ENCODE measurements around the gene H2BK1.
A peak's percentile ranks its signal among the peaks of the same experiment; 100 is the strongest.

Gene H2BK1

DNA sequence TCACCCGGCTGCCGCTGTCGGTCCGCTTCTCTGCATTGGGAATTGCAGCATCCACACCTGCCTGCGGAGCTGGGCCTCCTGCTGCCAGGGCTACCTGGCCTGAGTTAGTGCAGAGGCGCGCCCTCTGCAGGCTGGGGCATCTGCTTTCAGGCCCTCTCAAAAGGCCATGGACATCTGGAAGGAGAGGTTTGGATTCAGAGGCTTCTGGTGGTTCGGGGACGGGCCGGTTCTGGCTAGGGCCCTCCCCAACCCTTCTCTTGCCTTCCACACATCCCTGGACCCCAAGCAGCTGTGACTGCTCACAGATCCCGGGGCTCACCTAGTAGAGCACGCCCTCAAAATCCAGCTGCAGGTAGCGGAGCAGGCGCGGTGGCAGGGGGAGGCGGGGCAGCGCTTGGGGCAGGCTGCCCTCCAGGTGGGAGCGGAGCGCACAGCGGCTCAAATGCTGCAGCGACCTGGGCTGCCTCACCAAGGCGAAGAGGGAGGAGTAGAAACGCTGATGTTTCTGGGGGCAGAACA, 34.4 kb downstream of the H2BK1 start:
- DNase-seq = peak in 1 of 2 experiments; percentile 18

DNA sequence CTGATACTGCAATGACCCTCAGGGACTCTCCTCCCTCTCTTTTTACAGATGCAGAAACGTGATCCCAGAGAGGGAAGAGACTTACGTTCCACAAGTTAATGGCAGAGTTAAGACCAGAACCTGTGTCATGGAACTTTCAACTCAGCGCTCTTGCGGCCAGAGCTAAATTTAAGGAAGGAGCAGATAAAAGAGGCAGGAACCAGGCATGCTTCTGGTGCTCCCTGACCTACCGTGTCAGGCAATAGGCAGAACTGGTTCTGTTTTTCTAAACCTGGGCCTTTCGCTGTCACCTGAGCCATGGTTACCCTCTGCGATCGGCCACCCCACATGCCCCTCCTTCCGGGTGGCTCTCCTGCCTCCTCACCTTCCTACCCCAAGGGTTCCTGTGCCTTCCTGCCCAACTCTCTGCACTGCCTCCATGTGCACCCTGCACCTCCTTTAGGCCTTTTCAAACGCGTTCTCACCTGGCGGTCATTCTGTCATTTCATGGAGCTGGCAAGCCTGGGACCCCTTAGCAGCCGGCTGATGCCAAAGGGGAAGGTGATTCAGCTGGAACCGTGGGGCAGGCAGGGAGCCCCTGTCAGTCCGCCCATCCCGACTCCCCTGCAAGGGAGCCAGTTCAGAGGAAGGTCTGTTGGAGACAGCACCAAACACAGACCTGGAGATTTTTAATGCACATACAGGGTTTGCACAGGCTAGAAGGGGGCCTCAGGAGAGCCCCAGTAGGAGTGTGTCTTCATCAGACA, 35.1 kb downstream of the H2BK1 start:
- no peak for DNase-seq

DNA sequence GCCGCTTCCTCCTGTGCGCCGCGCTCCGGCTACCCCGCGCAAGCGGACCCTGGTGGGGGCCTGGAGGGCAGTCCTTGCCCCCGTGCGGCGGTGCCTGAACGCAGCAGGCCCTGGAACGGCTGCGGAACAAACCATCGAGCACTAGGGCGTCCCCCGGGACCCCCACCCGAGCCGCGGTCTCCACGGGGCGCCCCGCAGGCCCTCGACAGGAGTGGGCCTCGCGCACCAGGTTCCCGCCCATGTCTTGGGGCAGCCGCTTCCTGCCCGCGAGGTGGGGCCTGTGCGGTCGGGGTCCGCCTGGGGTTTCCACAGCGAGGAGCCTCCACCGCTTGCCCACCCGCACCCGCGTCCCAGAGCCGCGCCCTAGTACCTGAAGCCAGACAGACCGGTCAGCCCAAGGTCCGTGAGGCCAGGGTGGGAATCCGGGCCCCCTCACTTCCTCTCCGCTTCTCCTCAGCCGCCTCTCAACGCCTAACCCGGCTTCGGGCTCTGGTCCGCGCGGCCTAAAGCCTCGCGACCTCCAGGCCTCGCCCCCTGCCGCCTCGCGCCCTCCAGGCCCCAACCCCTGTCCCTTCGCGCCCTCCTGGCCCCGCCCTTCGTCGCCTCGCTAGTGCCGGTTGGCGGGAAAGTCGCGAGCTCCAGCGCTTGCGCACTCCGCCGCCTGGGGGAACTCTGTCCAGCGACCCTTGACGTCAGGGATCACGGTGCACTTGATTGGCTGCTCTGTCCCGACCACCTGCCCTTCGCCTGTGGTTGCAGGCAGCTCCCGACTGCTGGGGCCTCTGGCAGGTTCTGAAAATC, 35.8 kb downstream of the H2BK1 start:
- peak; percentile 75 to 90 for DNase-seq

DNA sequence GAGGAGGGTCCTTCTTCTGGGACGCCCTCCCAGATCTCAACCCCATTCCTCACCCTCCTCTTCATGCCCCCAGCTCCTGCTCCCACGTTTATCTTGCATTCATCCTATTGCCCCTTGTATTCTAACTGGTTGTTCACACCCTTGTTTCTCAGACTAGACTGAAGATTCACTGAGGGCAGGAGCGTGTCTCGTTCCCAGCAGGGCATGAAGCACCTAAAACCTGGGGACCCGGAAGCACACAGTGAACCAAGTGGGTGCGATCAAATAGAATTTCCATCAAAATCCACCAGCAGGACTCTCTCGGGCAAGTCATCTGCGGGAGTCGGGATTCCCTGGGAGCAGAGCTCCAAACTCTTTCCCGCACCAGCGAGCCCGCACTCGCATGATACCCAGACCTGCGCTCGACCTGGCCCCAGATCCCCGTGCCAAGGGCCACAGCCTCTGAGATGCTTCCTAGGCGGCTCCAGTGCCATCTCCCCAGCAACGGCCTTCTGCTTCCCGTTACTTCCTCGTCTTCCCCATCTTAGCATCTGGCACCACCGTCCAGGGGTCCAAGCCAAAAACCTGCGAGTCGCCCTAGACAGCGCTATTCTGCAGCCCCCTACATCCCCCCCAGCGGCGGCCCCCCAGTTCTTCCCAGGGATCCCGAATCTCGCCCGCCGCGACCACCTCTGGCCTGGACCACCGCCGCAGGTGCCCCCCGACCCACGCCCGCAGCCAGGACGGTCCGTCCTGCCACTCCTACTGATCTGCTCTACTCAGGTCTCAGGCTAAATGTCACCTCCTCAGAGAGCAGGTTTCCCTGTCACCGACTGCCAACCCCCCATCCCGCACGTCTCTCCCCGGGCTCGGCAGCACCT, 36.7 kb downstream of the H2BK1 start:
- no peak for DNase-seq

DNA sequence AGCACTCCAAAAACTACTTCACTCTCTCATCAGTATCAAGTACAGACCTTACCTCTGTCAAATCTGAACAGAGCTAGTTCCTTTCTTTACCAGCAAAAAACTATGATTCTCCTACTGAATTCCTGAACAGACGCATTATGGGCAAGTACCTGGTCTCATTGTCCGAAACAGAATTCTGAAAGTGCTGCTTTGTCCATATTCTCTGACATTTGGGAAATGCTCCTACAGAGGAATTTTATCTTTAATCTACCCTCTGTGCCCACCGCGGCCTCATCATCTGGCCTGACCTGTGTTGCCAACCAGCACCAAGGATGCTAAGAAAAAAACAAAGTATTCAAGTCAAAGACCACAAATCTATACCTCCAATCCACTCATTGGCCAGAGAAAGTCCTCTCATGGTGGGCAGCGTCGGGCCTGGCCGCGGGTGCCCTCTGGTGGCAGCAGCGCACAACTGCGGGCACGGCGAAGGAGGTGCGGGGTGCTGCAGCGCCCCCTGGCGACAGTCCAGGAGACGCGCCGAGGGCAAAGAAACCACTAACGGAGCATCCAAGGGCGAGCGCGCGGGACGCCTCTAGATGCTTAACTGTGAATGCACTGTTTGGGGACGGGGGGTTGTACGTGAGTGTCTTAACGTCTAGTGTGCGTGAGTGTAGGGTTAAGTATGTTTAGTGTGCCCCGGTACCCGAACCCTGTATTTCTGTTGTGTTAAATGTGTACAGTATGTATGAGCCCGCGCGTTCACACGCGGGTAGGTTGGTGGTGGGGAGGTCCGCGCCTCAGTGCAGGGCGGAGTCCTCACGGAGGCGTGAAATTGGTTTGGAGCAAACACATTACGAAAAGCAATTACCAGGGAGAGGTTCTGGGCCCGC, 37.8 kb downstream of the H2BK1 start:
- DNase-seq = peak; percentile 61 to 85

DNA sequence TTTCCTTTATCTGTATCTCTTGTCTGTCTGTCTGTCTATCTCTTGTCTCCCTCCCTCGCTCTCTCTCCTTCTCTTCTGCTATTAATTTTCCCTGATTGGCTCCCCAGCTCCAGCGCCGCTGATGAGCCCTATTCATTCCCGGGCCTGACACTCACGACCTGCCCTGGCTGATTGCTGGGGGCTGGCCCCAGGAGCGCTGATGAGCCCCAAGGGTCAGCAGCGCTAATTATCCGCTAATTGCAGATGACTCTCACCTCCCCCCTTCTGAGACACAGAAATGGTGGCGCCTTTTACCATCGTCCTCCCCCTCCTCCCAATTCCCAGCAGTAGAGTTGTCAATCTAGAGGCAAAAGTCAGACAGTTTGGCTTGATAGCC, 41.5 kb downstream of the H2BK1 start:
- no peak for DNase-seq

DNA sequence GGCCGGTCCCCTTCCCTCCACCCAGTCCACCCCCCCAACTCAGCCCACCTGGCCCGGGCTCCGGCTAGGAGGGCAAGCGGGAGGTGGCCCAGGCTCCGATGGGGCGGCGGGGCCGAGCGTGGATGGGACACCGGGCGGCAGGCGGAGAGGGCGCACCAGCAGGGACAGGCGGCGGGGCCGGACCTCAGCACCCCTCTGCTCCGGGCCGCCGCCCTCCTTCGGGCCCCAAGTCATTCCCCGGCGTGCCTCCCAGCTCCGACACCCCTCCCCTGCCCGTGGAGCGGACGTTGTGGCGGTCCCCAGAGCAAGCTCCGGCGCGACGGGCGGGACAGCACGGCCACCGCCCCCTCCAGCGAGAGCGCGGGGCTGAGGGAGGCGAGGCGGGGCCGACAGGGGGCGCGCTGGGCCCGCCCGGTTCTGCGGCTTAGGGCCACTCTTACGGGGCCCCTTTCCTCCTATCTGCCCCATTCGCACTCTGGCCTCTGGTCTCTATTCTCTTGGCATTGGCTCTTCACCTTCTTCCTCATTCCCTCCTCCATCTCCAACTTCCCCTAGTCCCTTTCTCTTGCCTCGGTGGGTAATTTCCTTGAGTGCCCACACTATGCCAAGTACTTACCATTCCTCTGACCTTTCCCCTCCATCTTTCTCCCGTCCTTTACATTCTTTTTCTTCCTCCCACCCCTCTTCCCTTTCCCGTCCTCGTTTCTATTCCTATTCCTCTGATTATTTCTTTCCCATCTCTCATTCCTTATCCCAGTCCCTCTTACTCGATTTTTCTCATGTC, 42.1 kb downstream of the H2BK1 start:
- peak in 1 of 2 experiments; percentile 60 for DNase-seq

DNA sequence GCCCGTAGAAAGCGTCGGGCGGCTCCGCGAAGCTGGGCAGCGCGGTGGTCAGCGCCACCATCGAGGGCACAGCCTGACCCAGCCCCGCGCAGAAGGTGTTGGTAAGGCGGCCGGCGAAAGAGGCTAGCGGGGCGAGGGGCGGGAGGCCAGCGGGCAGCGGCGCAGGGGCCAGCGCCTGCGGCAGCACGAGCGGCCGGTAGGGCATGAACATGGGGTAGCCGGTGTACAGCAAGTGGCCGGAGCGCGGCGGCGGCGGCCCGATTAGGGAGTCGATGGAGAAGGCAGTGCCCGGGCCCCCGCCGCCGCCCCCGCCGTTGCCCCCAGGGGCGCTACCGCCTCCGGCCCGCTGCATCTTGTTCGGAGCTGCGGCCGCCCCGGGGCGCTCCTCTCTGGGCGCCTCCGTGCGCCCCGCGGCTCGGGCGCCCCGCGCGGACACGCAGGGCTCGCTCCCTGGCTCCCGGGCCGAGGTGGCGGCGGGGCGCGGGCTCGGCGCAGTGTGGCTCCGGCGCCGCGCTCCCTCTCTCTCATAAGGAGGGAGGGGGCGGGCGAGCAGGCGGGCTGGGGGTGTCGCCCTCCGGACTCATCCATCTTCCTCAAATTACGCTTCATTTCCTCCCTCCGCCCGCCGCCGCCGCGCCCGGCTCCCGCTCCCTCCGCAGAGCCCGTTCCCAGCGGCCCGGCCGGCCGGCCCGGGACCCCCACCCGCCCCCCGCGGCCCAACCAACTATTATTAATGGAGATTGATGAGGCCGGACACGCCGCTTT, 42.9 kb downstream of the H2BK1 start, which contains the start of gene GBX1:
Gene GBX1, minus strand, starts transcription at position 498 of the 765 bp plus-strand sequence. Its CDS starts 146 bp downstream, at position 352.
- DNase-seq = peak in 1 of 2 experiments; percentile 50

DNA sequence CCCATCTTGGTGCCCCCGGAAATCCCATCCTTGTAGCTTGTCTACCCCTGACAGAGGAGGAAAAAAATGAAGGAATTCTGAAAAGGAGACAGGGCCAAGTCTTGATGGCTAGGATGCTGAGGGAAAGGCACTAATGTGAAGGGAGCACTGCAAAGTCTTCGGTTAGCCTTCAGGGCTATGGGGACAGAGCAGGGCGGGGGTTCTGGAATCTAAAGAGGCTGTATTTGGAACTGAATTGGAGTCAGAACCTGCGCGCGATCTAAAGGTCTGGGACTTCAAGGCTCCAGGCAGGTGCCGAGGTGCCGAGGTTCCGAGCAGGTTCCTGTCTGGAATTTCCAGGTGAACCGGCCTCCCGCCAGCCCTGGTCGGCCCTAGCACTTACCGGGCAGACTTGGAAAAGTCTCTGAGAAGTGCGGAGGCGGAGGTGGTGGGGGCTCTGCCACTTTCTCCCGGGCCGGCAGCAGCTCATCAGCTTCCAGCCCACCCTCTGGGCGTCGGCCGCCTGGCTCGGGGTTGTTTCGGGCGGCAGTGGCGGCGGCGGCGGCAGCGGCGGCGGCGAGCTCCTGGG, 43.6 kb downstream of the H2BK1 start:
- no peak for DNase-seq

DNA sequence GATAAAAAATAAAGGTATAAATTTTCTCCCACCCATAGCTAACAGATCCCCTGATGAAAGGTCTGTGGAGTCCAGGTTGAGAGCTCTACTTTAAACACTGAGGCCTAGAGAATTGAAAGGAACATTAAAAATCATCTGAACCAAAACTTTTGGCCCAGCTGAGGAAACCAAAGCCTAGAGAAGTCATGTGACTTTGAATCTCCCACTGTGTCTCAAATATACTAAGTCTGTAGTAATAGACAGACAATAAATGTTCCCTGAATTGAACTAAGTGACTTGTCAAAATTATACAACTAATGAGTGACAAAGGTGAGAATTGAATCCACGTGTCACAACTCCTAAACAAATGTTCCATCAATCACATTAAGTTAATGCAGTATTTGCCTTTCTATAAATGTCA, 48.5 kb downstream of the H2BK1 start:
- no peak for DNase-seq
